Hepatocyte (in vitro differentiated cells): ENCODE measurements around the gene LFNG.

ENCODE experiments used
- CTCF ChIP-seq: fragments of 200-600 bp; sonication (generic); IDR thresholded peaks from 2 replicates; pipeline ENCODE4 v1.5.1; 2016; ENCODE audit warnings: antibody characterized with exemption, mild to moderate bottlenecking; ENCODE audit not compliant: poor library complexity
- EZH2phosphoT487 ChIP-seq: fragments of 200-600 bp; sonication (generic); IDR thresholded peaks from one replicate; pipeline ENCODE4 v1.6.1; 2018; ENCODE audit warnings: antibody characterized with exemption, mild to moderate bottlenecking, low read depth, moderate library complexity; ENCODE audit not compliant: unreplicated experiment, severe bottlenecking

- TF ChIP-seq CTCF (no peak), EZH2phosphoT487 (no peak)
These were observed 7.8 kb upstream of the LFNG start for GRCh38 chr7:2511769-2512168.
